Cardiac septum (tissue), 1 donor: Measurements from ENCODE around the gene TXLNB. TPM values are rescaled to one million over a fixed set of nuclear protein-coding genes. Genes with fewer than 3 reads are reported as not detected.
"Not testable (repeated sequence)": the region's sequence is repeated elsewhere in the genome, so short reads cannot be mapped to it uniquely, and the experiment has no call there.

ENCODE experiments used
- DNase-seq: peaks from one replicate; pipeline ENCODE4 v3.0.0-alpha.2; 2020; ENCODE audit warnings: low spot score
- intact Hi-C: fragments of 100-400 bp; cut with DNase I; formaldehyde crosslinking; loops from one replicate; pipeline ENCODE4 v1.14.0; 2022
- total RNA-seq: library from RNA; stranded (reverse); fragmentation: NEBNext Ultra II Directional; extraction: Animal tissue kit (Norgen Biotek cat#: 25700); gene quantifications from one replicate; pipeline ENCODE4 v1.2.1, GENCODE V29; 2021
- donor health status: DM: no; HTN: no; CAD: no.

Gene TXLNB
- total RNA-seq, 1 donor from 2014 or later: 135 TPM

DNA sequence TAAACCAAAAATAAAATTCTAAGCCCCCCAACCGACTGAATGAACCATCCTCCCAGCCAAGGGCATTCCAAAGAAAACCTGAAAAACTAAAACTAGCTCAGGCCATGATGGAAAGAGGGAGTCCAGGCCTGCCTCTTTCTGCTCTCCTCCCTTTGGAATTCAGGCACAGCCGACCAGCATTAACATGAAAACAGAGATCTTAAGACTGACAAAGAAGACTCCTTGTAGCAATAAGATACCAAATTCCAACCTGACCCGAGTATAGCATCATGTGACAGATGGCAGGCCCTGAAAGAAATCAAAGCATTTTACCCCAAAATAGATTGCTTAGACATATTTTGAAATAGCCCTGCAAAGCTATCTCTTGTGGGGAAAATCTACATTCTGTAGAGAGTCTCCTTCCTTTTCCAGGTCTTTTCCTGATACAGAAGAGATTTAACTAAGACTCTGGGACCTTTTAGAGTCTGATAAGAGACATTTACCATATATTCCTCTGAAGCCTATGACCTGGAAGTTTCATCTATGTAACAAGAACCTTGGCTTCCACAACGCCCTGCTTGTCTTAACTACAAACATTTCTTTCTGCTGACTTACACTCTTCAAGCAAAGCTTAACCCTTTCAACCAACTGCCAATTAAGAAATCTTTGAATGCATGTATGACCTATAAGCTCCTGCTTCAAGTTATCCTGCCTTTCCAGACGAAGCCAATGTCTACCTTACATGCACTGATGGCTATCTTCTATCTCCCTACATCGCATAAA is 22.2 kb upstream of the TXLNB start:
- no peak for DNase-seq
- intact Hi-C loops: no loop called here

DNA sequence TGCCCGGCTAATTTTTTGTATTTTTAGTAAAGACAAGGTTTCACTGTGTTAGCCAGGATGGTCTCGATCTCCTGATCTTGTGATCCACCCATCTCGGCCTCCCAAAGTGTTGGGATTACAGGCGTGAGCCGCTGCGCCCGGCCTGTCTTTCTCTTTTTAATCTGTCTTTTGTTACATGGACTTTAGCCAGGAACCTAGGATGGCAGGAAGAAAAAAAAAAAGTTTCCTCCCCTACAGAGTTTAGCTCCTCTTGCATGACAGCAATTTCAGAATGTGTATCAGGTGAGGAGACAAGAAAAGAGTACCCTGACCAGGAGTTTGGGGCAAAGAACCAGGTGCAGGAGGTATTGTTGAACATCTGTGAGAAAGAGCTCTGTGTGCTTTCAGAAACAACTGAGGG is 21.4 kb upstream of the TXLNB start:
- intact Hi-C loops: no loop called here
- no peak for DNase-seq

DNA sequence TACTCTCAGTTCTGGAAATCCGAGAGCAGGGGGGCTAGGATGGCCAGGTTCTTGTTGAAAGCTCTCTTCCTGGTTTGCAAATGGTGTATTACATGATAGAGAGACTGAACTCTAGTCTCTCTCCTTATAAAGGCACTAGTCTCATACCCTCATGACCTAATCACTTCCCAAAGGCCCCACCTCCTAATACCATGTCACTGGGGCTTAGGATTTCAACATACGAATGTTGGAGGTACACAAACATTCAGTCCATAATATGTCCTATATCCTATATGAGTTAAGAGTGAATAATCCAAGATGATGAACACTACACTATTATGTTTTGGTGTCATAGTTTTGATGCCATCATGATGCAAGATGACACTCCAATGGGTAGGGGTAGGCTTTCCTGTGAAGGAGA is 20.0 kb upstream of the TXLNB start:
- DNase-seq: no peak
- intact Hi-C loops: no loop called here

DNA sequence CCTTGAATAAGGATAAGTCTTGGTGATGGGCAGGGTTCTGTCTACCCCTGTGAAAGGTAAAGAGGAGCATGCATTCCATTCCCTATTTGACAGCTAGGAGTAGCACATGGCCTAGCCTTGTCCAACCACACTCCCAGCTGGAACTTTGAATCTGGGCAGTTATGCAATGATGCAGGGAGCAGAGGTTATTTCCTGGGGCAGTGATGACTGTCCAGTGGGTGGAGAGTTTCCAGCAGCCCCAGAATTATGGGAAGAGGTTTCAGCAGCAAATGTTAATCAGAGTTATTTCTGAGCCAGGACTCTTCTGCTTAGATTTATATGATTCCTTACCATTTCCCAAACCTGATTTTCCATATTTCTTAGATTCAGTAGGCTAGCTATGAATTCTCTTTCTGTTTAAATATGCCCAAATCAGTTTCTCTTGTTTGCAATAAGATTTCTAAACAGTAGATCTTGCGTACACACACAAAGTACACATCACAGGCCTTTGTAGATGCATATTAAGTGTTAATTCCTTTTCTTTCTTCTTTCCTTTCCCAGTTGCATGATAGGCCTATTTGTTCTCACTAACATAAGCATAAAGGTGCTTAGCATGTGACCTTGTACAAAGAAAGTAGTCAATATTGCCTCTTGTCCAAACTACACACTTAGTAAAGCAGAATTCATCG is 17.3 kb upstream of the TXLNB start:
- no peak for DNase-seq
- intact Hi-C loops: no loop called here

- DNase-seq: no peak
- intact Hi-C loops: no loop called here
Measured at GRCh38 chr6:139308286-139308916, 16.6 kb upstream of the TXLNB start.

- DNase-seq: no peak
- intact Hi-C loops: no loop called here
Measured at GRCh38 chr6:139306291-139306981, 14.6 kb upstream of the TXLNB start.

DNA sequence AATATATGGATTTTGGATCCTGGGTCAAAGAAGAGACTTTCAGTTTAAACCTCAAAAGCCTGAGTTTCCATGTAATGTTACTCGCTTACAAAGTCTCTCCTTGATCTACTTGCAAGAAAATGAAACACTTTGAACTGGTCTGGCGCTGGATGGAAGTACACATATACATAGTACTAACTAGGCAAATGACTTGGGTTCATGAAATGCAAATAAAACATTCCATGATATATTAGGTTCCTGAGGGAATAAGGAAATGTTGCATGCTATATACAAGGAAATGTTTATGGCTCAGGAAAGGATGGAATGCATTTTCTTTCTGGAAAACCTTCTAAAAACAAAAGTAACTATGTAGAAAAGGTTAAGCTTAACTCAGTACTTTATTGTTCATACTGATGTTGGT is 11.4 kb upstream of the TXLNB start:
- no peak for DNase-seq
- intact Hi-C loops: no loop called here

GRCh38 chr6:139297921-139298320 is 6.1 kb upstream of the TXLNB start:
- DNase-seq: no peak
- intact Hi-C loops: no loop called here

DNA sequence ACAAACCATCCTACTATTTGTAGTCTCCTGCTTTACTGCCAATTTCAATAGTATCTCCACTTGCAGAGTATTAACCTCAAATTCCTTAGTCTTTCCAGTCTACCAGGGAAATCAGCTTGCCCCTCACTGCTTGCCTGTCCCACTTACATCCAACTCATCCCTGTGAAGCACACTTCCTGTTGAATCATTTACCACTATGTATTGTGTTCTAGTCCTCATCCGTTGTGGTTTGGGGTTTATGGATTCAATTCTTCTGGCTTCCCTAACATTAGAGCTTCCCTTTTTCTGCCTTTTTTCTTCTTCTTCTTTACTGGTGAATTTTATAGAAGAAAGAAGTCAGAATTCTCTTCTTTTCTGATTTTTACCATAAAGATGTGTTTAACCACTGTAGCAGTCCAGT is 5.1 kb upstream of the TXLNB start:
- DNase-seq: no peak
- intact Hi-C loops: no loop called here

GRCh38 chr6:139295901-139296300 is 4.1 kb upstream of the TXLNB start:
- intact Hi-C loops: no loop called here
- no peak for DNase-seq

GRCh38 chr6:139294090-139294489 is 2.3 kb upstream of the TXLNB start:
- DNase-seq: no peak
- intact Hi-C loops: loop anchor here (5.0 kb wide), 2 partner anchors 42 to 43 kb away; no protein-coding TSS in a partner anchor

- DNase-seq: not testable (repeated sequence)
- intact Hi-C loops: loop anchor here (5.0 kb wide), 2 partner anchors 41 to 44 kb away; no protein-coding TSS in a partner anchor
Measured at GRCh38 chr6:139293230-139293629, 1.4 kb upstream of the TXLNB start.

GRCh38 chr6:139290787-139291311 is 949 bp downstream of the TXLNB start:
- intact Hi-C loops: loop anchor here (5.0 kb wide), 2 partner anchors 39 to 46 kb away; no protein-coding TSS in a partner anchor
- no peak for DNase-seq

GRCh38 chr6:139289233-139289632 is 2.6 kb downstream of the TXLNB start:
- intact Hi-C loops: no loop called here
- DNase-seq: no peak

DNA sequence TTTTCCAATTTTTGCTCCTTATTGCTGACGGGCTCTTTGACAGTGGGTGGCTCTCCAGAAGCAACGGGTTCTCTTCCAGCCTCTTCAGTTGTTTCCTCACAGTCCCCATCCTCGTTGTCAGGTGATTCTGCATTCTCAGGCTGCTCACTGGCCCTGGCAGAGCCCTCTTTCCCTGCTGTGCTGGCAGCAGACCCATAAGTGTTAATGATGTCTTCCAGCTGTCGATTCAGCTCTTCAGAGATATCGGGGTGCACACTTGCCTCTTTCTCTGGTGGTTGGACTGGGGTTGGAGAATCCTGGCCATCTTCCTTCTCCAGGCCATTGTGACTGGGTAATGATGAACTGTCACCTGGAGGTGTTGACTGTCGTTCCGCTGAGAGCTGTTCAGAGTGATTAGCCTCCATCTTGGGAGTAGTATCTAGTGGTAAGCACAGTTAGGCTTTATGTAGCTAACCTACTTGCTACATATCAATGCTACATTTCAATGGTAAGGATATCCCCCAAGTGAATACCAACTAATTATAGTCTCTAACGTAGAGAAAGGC is 3.2 kb downstream of the TXLNB start:
- intact Hi-C loops: no loop called here
- no peak for DNase-seq

- intact Hi-C loops: no loop called here
- no peak for DNase-seq
Measured at GRCh38 chr6:139287868-139288267, 3.9 kb downstream of the TXLNB start.

DNA sequence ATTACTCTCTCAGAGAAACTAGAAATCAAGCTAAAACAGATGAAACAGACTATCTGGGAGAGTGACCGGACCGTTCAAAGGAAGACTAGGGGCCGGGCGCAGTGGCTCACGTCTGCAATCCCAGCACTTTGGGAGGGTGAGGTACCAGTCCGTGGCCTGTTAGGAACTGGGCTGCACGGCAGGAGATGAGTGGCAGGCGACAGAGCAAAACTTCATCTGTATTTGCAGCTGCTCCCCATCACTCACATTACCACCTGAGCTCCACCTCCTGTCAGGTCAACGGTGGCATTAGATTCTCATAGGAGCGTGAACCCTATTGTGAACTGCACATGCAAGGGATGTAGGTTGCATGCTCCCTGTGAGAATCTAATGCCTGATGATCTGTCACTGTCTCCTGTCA is 5.4 kb downstream of the TXLNB start:
- intact Hi-C loops, DNase-seq: not testable (repeated sequence)

- DNase-seq: no peak
- intact Hi-C loops: no loop called here
Measured at GRCh38 chr6:139285590-139285989, 6.2 kb downstream of the TXLNB start.

GRCh38 chr6:139284789-139285188 is 7.0 kb downstream of the TXLNB start:
- DNase-seq: no peak
- intact Hi-C loops: no loop called here

GRCh38 chr6:139282684-139283083 is 9.1 kb downstream of the TXLNB start:
- intact Hi-C loops: no loop called here
- DNase-seq: no peak
